PC-3 (cell line): ENCODE measurements around the gene MYLK. TPM values are rescaled to one million over a fixed set of nuclear protein-coding genes. Genes with fewer than 3 reads are reported as not detected.

Source experiments
- ATAC-seq: fragments of 200-7000 bp; cut with Tn5 transposase; 2 replicates; pipeline ENCODE4 v1.9.1; 2020; ENCODE audit warnings: mild to moderate bottlenecking, moderate library complexity
- BruUV-seq: library from RNA; stranded (reverse); fragments of 400-500 nt; replicated peaks from 2 replicates; lab custom pipeline; 2021; lab: Mats Ljungman, UMichigan
- CTCF ChIA-PET: fragments of 300-600 bp; sonication (Branson Sonifier 250); formaldehyde crosslinking; loops from one replicate; lab custom pipeline; 2022; ENCODE audit warnings: antibody characterized with exemption; lab: Charles Lee
- POLR2A ChIA-PET: fragments of 300-600 bp; sonication (Branson Sonifier 250); formaldehyde crosslinking; loops from one replicate; lab custom pipeline; 2022; ENCODE audit warnings: antibody characterized with exemption; ENCODE audit not compliant: unreplicated experiment; lab: Charles Lee
- DNase-seq: peaks from one replicate; pipeline ENCODE4 v3.0.0-alpha.2; 2015
- H2AFZ ChIP-seq: fragments of 300-600 bp; sonication (generic); 2 replicates; pipeline ENCODE4 v1.6.0; 2016; ENCODE audit warnings: antibody characterized with exemption, low read length
- H3F3A ChIP-seq: fragments of 300-600 bp; sonication (generic); one replicate; pipeline ENCODE4 v1.6.0; 2017; ENCODE audit warnings: antibody characterized with exemption, low read length, control low read depth, mild to moderate bottlenecking; ENCODE audit not compliant: unreplicated experiment
- H3K27ac ChIP-seq: fragments of 300-600 bp; sonication (generic); 2 replicates; pipeline ENCODE4 v1.5.1; 2016; ENCODE audit warnings: mild to moderate bottlenecking, low read length
- H3K27me3 ChIP-seq: fragments of 300-600 bp; sonication (generic); 2 replicates; pipeline ENCODE4 v1.6.1; 2016; ENCODE audit warnings: low read length, mixed read lengths
- H3K36me3 ChIP-seq: fragments of 300-600 bp; sonication (generic); 2 replicates; pipeline ENCODE4 v1.6.1; 2016; ENCODE audit warnings: low read depth, mixed run types, low read length, mixed read lengths
- H3K4me1 ChIP-seq: fragments of 300-600 bp; sonication (generic); 2 replicates; pipeline ENCODE4 v1.5.1; 2016; ENCODE audit warnings: low read length; ENCODE audit not compliant: insufficient read depth
- H3K4me2 ChIP-seq: fragments of 300-600 bp; sonication (generic); 2 replicates; pipeline ENCODE4 v1.6.0; 2016; ENCODE audit warnings: low read length
- H3K4me3 ChIP-seq: fragments of 300-600 bp; sonication (generic); 2 replicates; pipeline ENCODE4 v1.5.1; 2016; ENCODE audit warnings: mild to moderate bottlenecking, low read length, mixed read lengths
- H3K79me2 ChIP-seq: fragments of 300-600 bp; sonication (generic); 2 replicates; pipeline ENCODE4 v1.6.1; 2017; ENCODE audit warnings: low read length, mixed read lengths
- H3K9ac ChIP-seq: fragments of 300-600 bp; sonication (generic); 2 replicates; pipeline ENCODE4 v1.6.0; 2016; ENCODE audit warnings: mild to moderate bottlenecking, low read length
- H3K9me2 ChIP-seq: fragments of 300-600 bp; sonication (generic); replicated peaks from 2 replicates; pipeline ENCODE4 v1.6.1; 2016; ENCODE audit warnings: mixed run types, low read length, mixed read lengths
- H3K9me3 ChIP-seq: fragments of 300-600 bp; sonication (generic); 2 replicates; pipeline ENCODE4 v1.6.1; 2016; ENCODE audit warnings: low read length, mixed read lengths
- H4K20me1 ChIP-seq: fragments of 300-600 bp; sonication (generic); 2 replicates; pipeline ENCODE4 v1.6.1; 2016; ENCODE audit warnings: low read length, mixed read lengths
- EZH2 ChIP-seq: fragments of 300-600 bp; sonication (generic); IDR thresholded peaks from one replicate; pipeline ENCODE4 v1.6.1; 2017; ENCODE audit warnings: antibody characterized with exemption, mild to moderate bottlenecking, low read length; ENCODE audit not compliant: unreplicated experiment
- EZH2phosphoT487 ChIP-seq: fragments of 300-600 bp; sonication (generic); IDR thresholded peaks from 2 replicates; pipeline ENCODE4 v1.6.1; 2018; ENCODE audit warnings: mild to moderate bottlenecking, antibody characterized with exemption, low read length, borderline replicate concordance
- intact Hi-C: fragments of 100-400 bp; cut with micrococcal nuclease; formaldehyde crosslinking; loops from 2 replicates; pipeline ENCODE4 v1.9.0; 2023
- total RNA-seq: library from RNA; depleted of rRNA; stranded (reverse); fragments of >200 nt; gene quantifications from 2 replicates; pipeline ENCODE4 v1.2.3, GENCODE V29; 2014
- TF ChIP-seq, protein P1 (sequence below): fragments of 300-600 bp; sonication (generic); conservative IDR thresholded peaks from 2 replicates; pipeline ENCODE4 v1.5.1; 2017; ENCODE audit warnings: antibody characterized with exemption, low read depth, mild to moderate bottlenecking, low read length

MYLK gene
- total RNA-seq, 1 experiment from 2014 or later = 6.9 TPM

DNA sequence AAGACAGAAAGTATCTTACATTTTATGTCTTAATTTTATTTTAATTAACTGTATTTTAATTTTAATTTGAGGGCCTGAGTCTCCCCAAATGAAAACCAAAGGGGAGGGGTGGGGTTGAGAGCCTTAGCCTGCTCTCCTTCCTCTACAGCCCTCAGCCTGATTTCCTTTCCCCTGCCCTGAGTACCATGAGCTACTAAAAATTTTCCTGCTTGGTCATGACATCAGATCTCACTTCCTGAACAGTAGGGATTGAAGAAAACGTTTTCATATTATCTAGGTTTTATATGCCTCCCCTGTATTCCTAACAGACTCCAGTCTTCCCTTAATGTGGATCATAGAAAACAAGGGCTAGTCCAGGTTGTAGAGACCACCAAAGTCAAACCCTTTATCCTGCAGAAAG is 133.9 kb downstream of the MYLK start:
- H3K36me3 ChIP-seq = no peaks in the 10 kb centered on the region
- no peaks in the 10 kb centered on the region for H3K79me2 ChIP-seq
- H3K27ac ChIP-seq = 0 out of 2 replicates have a peak overlapping the region, but pooled peaks have one; percentile 9
- intact Hi-C loops = loop anchor here (1.0 to 2.0 kb wide), 3 partner anchors 15 to 190 kb away; no protein-coding TSS in a partner anchor
- ATAC-seq (peak; percentile 27), DNase-seq (peak; percentile 16)
- H3K4me3 ChIP-seq = no peak overlapping the region
- POLR2A ChIA-PET = no interaction called here
- peaks cover 23% of the 10 kb centered on the region for H3K4me1 ChIP-seq
- BruUV-seq = no TSS peak
- H2AFZ ChIP-seq = peak overlapping the region; percentile 52
- no peak overlapping the region for H3K9ac ChIP-seq
- H3K9me3 ChIP-seq = no peaks in the 10 kb centered on the region
- H4K20me1 ChIP-seq = no peaks in the 10 kb centered on the region
- no peaks in the 10 kb centered on the region for H3K9me2 ChIP-seq
- CTCF ChIA-PET = interaction anchor here (0.6 kb wide), 1 partner anchor 32 kb away, joined by 3 read pairs; no protein-coding TSS in a partner anchor
- no peaks in the 10 kb centered on the region for H3K27me3 ChIP-seq
- TF ChIP-seq EZH2 = no peak
- peak overlapping the region; percentile 58 for H3K4me2 ChIP-seq
- H3F3A ChIP-seq = no peaks in the 10 kb centered on the region

DNA sequence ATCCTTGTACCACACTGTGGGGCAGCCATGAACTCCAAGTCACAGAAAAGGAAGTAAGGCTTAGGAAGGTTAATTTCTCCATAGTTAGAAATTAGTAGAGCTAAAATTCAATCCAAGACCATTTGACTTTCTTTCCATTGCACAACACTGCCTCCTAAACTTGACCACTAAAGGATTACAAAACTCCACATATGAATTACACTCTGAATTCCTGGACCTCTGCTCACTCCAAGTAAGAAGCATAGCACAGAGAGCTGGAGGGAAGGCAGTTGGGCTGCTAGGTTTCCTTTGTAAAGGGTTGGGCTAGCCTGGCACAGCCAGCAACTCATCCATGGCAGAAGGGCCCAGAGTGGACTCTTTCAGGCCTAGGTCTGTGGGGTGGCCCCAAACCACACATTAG is 134.4 kb downstream of the MYLK start:
- ATAC-seq (peak; percentile 10; the same call in 1 of the 2 replicates), DNase-seq (peak; percentile 65)
- no peak for TF ChIP-seq EZH2
- TF ChIP-seq, protein P1, sequence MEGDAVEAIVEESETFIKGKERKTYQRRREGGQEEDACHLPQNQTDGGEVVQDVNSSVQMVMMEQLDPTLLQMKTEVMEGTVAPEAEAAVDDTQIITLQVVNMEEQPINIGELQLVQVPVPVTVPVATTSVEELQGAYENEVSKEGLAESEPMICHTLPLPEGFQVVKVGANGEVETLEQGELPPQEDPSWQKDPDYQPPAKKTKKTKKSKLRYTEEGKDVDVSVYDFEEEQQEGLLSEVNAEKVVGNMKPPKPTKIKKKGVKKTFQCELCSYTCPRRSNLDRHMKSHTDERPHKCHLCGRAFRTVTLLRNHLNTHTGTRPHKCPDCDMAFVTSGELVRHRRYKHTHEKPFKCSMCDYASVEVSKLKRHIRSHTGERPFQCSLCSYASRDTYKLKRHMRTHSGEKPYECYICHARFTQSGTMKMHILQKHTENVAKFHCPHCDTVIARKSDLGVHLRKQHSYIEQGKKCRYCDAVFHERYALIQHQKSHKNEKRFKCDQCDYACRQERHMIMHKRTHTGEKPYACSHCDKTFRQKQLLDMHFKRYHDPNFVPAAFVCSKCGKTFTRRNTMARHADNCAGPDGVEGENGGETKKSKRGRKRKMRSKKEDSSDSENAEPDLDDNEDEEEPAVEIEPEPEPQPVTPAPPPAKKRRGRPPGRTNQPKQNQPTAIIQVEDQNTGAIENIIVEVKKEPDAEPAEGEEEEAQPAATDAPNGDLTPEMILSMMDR = no peak
- no peak for TF ChIP-seq EZH2phosphoT487
- Histone ChIP-seq H3K27ac (no peak overlapping the region), H3K79me2 (no peaks in the 10 kb centered on the region), H2AFZ (no peak overlapping the region), H3K9me2 (no peaks in the 10 kb centered on the region), H3K4me1 (peaks cover 23% of the 10 kb centered on the region), H3K9ac (no peak overlapping the region), H3K4me3 (no peak overlapping the region), H3F3A (no peaks in the 10 kb centered on the region), H3K27me3 (no peaks in the 10 kb centered on the region), H3K4me2 (no peak overlapping the region), H3K9me3 (no peaks in the 10 kb centered on the region), H3K36me3 (no peaks in the 10 kb centered on the region), H4K20me1 (no peaks in the 10 kb centered on the region)
- no TSS peak for BruUV-seq
- intact Hi-C loops = loop anchor here (1.0 to 2.0 kb wide), 3 partner anchors 15 to 191 kb away; no protein-coding TSS in a partner anchor
- POLR2A ChIA-PET = no interaction called here
- CTCF ChIA-PET = no interaction called here

DNA sequence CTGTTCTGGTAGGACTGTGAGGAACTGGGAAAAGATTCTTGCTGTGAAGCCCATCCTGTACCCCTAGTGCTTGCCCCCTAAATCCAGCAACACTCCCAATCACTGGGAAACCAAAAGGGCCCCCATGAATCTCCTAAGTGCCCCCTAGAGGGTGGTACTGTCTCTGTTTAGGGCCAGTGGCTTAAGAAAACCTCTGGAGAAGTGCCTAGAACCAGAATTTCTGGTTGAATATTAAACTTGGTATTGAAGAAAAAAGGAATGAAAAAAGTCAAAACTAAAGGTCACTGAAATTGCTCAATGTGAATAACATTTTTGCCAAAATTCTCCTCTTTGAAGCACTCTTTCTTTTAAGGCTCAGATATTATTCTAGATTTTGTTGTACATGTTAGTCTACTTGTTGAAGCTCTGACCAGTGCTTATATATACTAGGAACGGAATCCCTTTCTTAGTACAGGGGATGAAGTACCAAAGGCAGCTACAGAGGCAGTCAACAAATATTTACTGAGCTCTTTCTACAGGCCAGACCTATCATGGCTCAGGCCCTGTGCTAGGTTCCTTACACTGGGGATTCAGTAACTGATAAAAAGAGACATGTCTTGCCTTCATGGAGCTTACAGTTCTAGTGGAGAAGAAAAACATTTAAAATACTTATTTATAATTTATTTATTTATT is 138.8 kb downstream of the MYLK start:
- ATAC-seq = peak; percentile 45
- H3K27me3 ChIP-seq = no peaks in the 10 kb centered on the region
- intact Hi-C loops = no loop called here
- H3K4me2 ChIP-seq = no peak overlapping the region
- no peaks in the 10 kb centered on the region for H3K9me2 ChIP-seq
- no peaks in the 10 kb centered on the region for H3K9me3 ChIP-seq
- H4K20me1 ChIP-seq = no peaks in the 10 kb centered on the region
- no peak overlapping the region for H2AFZ ChIP-seq
- no peak overlapping the region for H3K4me3 ChIP-seq
- peaks cover 18% of the 10 kb centered on the region for H3K4me1 ChIP-seq
- peak; percentile 58 for DNase-seq
- no peak overlapping the region for H3K27ac ChIP-seq
- TF ChIP-seq EZH2 (no peak), EZH2phosphoT487 (no peak)
- TF ChIP-seq, protein P1 = peak; percentile 71
- H3K79me2 ChIP-seq = no peaks in the 10 kb centered on the region
- no TSS peak for BruUV-seq
- H3F3A ChIP-seq = no peaks in the 10 kb centered on the region
- no peaks in the 10 kb centered on the region for H3K36me3 ChIP-seq
- POLR2A ChIA-PET = no interaction called here
- CTCF ChIA-PET = interaction anchor here (0.8 kb wide), 1 partner anchor 74 kb away, joined by 4 read pairs; no protein-coding TSS in a partner anchor
- H3K9ac ChIP-seq = no peak overlapping the region
